GM18861 (cell line): ENCODE measurements around the gene PRSS48.
"Not testable (repeated sequence)": the region's sequence is repeated elsewhere in the genome, so short reads cannot be mapped to it uniquely, and the experiment has no call there.

Experiments
- ATAC-seq: cut with Tn5 transposase; IDR thresholded peaks from one replicate; pipeline ENCODE4 v1.9.1; 2021; ENCODE audit not compliant: unreplicated experiment

PRSS48 gene

GRCh38 chr4:151276787-151277562, at the start of gene PRSS48:
Gene PRSS48, plus strand, starts transcription at chr4:151277161. Its CDS starts 12 bp downstream, at chr4:151277173.
- ATAC-seq = no peak

GRCh38 chr4:151227172-151227571, 49.8 kb upstream of the PRSS48 start:
- no peak for ATAC-seq

- no peak for ATAC-seq
These were observed 49.2 kb upstream of the PRSS48 start for GRCh38 chr4:151227731-151228130.

GRCh38 chr4:151228189-151229119, 48.5 kb upstream of the PRSS48 start:
- ATAC-seq = no peak

- ATAC-seq = no peak
These were observed 44.9 kb upstream of the PRSS48 start for GRCh38 chr4:151231915-151232595.

GRCh38 chr4:151233600-151233999, 43.4 kb upstream of the PRSS48 start:
- no peak for ATAC-seq

GRCh38 chr4:151235373-151235772, 41.6 kb upstream of the PRSS48 start:
- not testable (repeated sequence) for ATAC-seq

- ATAC-seq = no peak
These were observed 40.9 kb upstream of the PRSS48 start for GRCh38 chr4:151236036-151236435.

GRCh38 chr4:151238477-151238876, 38.5 kb upstream of the PRSS48 start:
- no peak for ATAC-seq

GRCh38 chr4:151239608-151240007, 37.4 kb upstream of the PRSS48 start:
- ATAC-seq = no peak

- no peak for ATAC-seq
These were observed 34.7 kb upstream of the PRSS48 start for GRCh38 chr4:151242305-151242704.

GRCh38 chr4:151246742-151247141, 30.2 kb upstream of the PRSS48 start:
- ATAC-seq = no peak

- ATAC-seq = no peak
These were observed 29.6 kb upstream of the PRSS48 start for GRCh38 chr4:151247395-151247794.

GRCh38 chr4:151248519-151248918, 28.4 kb upstream of the PRSS48 start:
- no peak for ATAC-seq

GRCh38 chr4:151250706-151251105, 26.3 kb upstream of the PRSS48 start:
- no peak for ATAC-seq

GRCh38 chr4:151251603-151252304, 25.2 kb upstream of the PRSS48 start:
- no peak for ATAC-seq

- not testable (repeated sequence) for ATAC-seq
These were observed 21.7 kb upstream of the PRSS48 start for GRCh38 chr4:151255226-151255625.

- not testable (repeated sequence) for ATAC-seq
These were observed 21.3 kb upstream of the PRSS48 start for GRCh38 chr4:151255680-151256079.

GRCh38 chr4:151256134-151256533, 20.8 kb upstream of the PRSS48 start:
- no peak for ATAC-seq

GRCh38 chr4:151257704-151258103, 19.3 kb upstream of the PRSS48 start:
- ATAC-seq = no peak

- ATAC-seq = no peak
These were observed 17.2 kb upstream of the PRSS48 start for GRCh38 chr4:151259752-151260151.
